Measurements from ENCODE around the gene IRX5. TPM values are rescaled to one million over a fixed set of nuclear protein-coding genes. Genes with fewer than 3 reads are reported as not detected.

IRX5 gene
- total and polyA plus RNA-seq, 2 of the 8 experiments (the other 6 are each of a cell fraction or from before 2014, with no cell fraction given), result 0.48 to 0.56 TPM

DNA sequence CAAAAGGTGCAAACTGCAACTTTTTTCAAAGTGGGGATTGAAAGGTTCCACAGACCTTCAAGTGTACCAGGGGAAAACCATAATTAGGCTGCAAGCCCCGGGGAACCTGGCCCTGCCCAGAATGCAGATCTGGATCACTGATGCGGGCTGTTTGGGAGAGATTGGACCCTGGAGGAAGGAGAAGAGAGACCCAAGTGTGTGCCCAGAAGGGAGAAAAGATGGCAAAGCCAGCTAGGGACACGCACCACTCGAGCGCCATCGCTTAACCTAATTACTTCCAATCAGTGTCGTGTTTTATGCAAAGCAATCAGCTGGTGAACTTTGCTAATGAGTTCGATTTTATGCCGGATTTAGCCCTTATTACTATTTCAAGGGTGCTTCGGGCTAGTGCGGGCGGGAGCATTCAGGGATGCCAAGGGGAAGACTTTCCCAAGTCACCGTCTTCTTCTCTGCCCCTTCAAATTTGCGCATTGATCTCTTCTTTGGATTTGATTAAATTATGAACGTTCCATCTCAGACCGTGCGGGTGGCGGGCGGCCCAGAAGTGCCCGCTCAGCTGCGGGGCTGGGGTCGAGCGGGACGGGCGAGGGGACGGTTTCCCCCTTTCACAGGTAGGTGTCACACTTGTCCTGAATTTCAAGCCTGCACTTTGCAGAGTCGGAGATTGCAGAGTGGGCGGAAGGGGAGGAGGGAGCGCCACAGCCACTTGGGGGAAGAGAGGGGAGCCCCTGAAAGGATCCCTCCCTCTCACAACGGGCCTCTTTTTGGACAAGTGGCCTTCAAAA lies 4.0 kb downstream of the IRX5 start (continued):
- TF ChIP-seq KDM5A (IDR thresholded peaks at IDR 0.05; ENCODE audit: low read length) (no peak), SUZ12 (IDR thresholded peaks at IDR 0.05; ENCODE audit: low read length) (peak; percentile 80), SIRT6 (IDR thresholded peaks at IDR 0.05; ENCODE audit: low read length) (no peak), EP300 (IDR thresholded peaks at IDR 0.05; ENCODE audit: borderline replicate concordance in 1 of 2, low read depth in 2 of 2, low read length in 2 of 2) (no peak), TEAD4 (IDR thresholded peaks at IDR 0.05; ENCODE audit: low read depth, low read length) (no peak), KDM1A (IDR thresholded peaks at IDR 0.05; ENCODE audit: borderline replicate concordance, low read length) (no peak), RAD21 (IDR thresholded peaks at IDR 0.05 in 1 of 2, conservative IDR thresholded peaks at IDR 0.05 in 1 of 2; ENCODE audit: low read depth in 2 of 2, low read length in 2 of 2) (peak; percentile 70 to 78), YY1 (IDR thresholded peaks at IDR 0.05; ENCODE audit: low read depth, low read length) (no peak), JUN (IDR thresholded peaks at IDR 0.05; ENCODE audit: low read depth, low read length) (no peak), SRF (IDR thresholded peaks at IDR 0.05; ENCODE audit: low read depth, low read length) (no peak), BCL11A (IDR thresholded peaks at IDR 0.05; ENCODE audit: low read depth in 2 of 2, low read length in 2 of 2) (no peak), HDAC2 (IDR thresholded peaks at IDR 0.05; ENCODE audit: borderline replicate concordance in 1 of 2, low read depth in 2 of 2, low read length in 2 of 2) (no peak; a peak in 1 of 4 replicates), RBBP5 (IDR thresholded peaks at IDR 0.05; ENCODE audit: borderline replicate concordance, low read depth, low read length) (no peak)
- TF ChIP-seq, protein P1, sequence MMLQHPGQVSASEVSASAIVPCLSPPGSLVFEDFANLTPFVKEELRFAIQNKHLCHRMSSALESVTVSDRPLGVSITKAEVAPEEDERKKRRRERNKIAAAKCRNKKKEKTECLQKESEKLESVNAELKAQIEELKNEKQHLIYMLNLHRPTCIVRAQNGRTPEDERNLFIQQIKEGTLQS (IDR thresholded peaks at IDR 0.05; ENCODE audit: insufficient read depth, low read depth, low read length), result no peak
- TF ChIP-seq, protein P2, sequence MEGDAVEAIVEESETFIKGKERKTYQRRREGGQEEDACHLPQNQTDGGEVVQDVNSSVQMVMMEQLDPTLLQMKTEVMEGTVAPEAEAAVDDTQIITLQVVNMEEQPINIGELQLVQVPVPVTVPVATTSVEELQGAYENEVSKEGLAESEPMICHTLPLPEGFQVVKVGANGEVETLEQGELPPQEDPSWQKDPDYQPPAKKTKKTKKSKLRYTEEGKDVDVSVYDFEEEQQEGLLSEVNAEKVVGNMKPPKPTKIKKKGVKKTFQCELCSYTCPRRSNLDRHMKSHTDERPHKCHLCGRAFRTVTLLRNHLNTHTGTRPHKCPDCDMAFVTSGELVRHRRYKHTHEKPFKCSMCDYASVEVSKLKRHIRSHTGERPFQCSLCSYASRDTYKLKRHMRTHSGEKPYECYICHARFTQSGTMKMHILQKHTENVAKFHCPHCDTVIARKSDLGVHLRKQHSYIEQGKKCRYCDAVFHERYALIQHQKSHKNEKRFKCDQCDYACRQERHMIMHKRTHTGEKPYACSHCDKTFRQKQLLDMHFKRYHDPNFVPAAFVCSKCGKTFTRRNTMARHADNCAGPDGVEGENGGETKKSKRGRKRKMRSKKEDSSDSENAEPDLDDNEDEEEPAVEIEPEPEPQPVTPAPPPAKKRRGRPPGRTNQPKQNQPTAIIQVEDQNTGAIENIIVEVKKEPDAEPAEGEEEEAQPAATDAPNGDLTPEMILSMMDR (IDR thresholded peaks at IDR 0.05; ENCODE audit: control extremely low read depth in 1 of 3, insufficient read depth in 1 of 3, low read depth in 1 of 3, low read length in 3 of 3), result peak; percentile 55 to 71 (median 57)
- TF ChIP-seq, protein P3, sequence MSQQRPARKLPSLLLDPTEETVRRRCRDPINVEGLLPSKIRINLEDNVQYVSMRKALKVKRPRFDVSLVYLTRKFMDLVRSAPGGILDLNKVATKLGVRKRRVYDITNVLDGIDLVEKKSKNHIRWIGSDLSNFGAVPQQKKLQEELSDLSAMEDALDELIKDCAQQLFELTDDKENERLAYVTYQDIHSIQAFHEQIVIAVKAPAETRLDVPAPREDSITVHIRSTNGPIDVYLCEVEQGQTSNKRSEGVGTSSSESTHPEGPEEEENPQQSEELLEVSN (IDR thresholded peaks at IDR 0.05), result no peak
- TF ChIP-seq, protein P4, sequence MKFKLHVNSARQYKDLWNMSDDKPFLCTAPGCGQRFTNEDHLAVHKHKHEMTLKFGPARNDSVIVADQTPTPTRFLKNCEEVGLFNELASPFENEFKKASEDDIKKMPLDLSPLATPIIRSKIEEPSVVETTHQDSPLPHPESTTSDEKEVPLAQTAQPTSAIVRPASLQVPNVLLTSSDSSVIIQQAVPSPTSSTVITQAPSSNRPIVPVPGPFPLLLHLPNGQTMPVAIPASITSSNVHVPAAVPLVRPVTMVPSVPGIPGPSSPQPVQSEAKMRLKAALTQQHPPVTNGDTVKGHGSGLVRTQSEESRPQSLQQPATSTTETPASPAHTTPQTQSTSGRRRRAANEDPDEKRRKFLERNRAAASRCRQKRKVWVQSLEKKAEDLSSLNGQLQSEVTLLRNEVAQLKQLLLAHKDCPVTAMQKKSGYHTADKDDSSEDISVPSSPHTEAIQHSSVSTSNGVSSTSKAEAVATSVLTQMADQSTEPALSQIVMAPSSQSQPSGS (IDR thresholded peaks at IDR 0.05; ENCODE audit: low read length), result no peak

All from H1 (cell line).